Activated CD8-positive, alpha-beta memory T cell treated with anti-CD3 and anti-CD28 coated beads for 1 hour (primary cell): Measurements from ENCODE around the gene GRID1.

ENCODE experiments used
- DNase-seq, 2 donors: peaks; one replicate each; pipeline ENCODE4 v3.0.0-alpha.2; 2020; ENCODE audit warnings: low read depth in 1 of 2; ENCODE audit errors: extremely low read depth in 1 of 2

The GRID1 gene

DNA sequence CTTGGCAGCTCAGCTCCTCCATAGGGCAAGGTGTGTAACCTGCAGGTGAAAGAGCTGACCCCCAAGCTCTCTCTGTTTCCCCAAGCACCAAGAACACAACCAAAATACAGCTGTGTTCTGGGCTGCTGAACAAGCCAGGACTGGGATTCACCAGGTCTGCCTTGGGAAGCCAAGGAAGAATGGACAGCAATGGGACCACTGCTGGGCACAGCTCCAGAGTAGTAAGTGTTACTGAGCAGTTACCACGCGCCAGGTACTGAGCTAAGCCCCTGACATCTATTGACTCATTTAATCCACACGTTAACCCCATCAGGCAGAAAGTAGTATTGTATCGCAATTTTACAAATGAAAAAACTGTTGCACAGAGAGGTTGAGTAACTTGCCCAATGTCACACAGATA lies 168.3 kb downstream of the GRID1 start:
- no peak for DNase-seq

- DNase-seq = no peak
Observed at GRCh38 chr10:86197166-86197790, 169.3 kb downstream of the GRID1 start.

- DNase-seq = no peak
Observed at GRCh38 chr10:86195521-86196157, 171.0 kb downstream of the GRID1 start.

DNA sequence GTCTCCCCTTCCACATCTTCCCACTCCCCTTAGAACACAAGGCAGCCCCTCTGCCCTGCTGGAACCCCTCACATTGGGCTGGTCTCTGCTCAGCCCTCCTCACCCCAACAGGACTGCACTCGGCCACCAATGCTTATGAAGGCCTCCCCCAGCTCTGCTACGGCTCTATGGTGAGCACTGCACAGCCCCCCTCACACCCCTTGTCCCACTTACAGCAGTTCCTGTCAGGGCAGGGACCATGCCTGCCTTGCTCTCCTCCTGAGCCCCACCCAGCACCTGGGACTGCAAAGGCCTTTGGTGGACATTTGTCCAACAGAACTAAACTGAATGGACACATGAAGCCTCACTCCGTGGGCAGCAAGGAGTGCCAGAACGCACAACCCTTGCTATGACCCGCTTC lies 171.9 kb downstream of the GRID1 start:
- no peak for DNase-seq

- no peak for DNase-seq
Observed at GRCh38 chr10:86193841-86194240, 172.8 kb downstream of the GRID1 start.

GRCh38 chr10:86192691-86193090 lies 173.9 kb downstream of the GRID1 start:
- no peak for DNase-seq

DNA sequence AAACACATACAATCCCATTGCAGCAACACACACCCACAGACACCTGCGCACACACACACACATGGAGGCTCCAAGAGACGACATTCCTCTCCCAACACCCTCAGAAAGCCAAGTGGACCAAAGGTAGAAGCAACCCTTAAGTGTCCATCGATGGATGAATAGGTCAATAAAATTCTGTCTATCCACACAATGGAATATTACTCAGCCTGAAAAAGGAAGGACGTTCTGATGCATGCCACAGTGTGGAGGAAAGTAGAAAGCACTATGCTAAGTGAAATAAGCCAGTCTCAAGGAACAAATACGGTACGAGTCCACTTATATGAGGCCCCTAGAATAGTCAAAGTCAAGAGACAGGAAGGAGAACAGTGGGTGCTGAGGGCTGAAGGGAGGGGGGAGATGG lies 174.4 kb downstream of the GRID1 start:
- DNase-seq = no peak

GRCh38 chr10:86191686-86192085 lies 174.9 kb downstream of the GRID1 start:
- no peak for DNase-seq

GRCh38 chr10:86191166-86191565 lies 175.4 kb downstream of the GRID1 start:
- DNase-seq = no peak

DNA sequence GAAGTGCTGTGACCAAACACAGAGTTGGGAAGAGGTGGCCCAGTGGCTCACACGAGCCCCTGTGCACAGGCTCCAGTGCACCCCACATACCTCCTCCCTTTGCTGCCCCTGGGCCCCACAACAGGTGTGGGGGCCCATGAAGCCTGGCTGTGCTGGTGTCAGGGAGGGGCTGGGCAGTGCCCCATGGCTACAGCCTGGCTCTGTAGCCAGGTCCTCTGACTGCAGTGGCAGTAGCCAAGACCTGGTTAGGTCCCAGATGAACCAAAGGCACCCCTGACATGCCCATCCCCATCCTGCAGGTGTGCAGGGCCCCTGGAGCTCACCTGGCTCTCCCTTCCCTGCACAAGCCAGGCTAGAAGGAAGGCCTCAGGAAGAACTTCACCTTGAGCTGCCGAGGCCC lies 176.3 kb downstream of the GRID1 start:
- DNase-seq = no peak

DNA sequence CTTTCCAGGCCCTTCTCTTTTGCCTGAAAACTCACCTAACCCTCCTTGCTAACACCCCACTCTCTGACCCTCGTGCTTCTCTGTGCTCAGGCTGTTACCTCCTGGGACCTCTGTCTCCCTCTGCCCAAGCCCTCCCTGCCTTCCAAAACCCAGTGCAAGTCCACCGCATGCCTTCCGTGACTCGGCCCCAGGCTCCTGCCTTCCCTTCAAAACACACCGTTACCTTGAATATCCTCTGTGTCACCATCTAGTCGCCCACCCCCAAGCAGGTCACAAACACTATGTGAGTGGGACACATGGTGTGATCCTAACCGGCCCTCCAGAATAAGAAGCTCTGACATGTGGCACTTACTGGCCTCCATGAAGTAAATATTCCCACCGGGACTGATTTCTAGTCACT lies 176.7 kb downstream of the GRID1 start:
- DNase-seq = no peak

DNA sequence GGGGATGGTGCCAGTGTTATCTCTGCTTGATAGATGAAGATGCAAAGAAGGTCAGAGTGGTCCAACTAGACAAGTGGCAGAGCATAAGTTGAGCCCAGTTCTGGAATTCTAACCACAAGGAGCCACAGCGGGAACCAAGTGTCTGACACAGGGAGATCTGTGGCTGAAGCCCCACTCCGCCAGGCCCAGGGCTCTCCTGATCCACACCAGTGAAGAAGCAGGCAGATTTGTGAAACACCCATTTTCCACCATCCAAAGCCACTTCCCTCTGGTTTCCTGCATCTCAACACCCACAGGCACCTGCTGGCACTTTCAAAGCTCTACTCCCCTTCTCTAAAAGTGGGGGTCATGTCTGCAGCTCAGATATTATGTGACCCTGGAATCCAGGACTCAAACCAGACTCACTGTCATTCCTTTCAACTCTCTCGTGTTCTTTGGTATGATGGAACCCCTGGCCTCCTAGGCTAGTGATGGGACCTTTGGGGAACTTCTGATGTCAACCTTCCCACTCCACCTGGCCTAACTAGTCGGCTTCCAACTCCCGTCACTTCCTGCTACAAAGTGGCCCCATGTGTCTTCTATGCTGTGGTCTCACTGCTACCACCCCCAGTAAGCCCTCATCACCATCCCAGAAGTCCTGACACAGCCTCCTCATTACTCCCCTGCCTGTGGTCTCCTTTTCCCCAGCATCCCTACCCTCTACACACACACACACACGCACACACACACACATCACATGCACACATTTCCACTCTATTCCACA lies 177.6 kb downstream of the GRID1 start:
- DNase-seq = no peak

DNA sequence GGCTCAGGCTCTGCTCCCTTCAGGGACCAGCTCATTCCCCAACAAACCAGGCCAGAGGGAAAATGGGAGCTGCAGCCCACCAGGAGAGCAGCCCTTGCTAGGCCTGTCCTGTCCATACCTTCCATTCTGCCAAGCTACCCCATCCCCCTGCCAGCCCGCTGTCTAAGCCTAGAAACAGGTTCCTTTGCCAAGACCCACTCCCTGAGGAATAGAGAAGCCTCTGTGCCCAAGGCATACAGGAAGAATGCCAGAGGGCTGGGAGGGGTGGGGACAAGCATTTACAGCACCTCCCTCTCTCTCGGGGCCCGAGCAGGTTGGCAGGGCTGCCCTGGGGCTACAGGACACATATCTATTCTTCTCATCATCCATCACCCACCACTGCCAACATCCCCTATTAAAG lies 178.3 kb downstream of the GRID1 start:
- DNase-seq = no peak

DNA sequence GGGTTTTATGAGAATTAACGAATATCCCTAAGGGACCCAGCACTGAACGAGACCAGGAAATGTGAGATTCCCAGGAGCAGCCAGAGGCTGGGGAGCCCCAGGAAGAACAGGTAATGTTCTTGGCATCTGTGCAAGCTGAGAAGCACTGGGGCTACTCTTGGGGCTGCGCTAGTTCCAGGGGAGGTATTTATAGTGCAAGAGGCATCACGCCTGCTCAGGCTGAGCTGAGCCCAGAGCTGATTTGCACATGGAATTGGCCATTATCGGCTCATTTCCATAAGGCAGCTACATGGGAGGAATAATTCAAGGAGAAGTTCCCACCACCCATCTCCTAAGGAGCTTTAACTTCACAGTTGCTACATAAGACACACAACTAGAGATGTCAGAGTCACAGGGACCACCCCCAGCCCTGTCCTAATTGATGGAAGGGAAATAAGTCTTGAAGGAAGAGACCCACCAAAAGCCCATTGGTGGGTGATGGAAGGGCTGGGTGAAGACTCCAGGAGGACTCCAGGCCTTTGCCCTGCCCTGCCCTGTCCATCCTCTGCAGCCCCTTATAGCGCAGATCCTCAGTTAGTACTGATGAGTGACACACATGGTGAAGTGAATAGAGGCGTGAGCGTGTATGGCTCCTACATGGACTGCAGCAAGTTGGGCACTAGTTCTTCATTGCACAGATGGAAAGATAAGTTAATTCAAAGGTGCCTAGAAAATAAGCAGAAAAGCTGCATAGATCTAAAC lies 178.9 kb downstream of the GRID1 start:
- DNase-seq = no peak

GRCh38 chr10:86186633-86187032 lies 180.0 kb downstream of the GRID1 start:
- no peak for DNase-seq

DNA sequence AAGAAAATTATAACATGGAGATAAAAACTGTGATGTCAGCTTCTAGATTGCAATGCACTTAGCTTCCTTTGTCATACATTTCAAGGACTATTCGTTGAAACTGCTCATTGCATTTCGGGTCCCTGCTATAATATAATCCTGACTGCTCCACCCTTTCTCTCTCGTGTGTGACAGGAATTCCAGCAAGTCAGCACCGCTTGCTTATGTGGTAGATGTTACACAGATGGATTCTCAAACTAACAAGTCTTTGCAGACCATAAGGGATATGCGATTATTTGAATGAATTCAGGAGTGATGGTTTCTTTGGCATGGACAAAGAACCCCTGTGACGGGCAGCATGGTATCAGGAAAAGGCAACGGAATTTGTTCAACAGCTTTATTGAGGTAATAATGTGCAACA lies 184.0 kb downstream of the GRID1 start:
- no peak for DNase-seq

- no peak for DNase-seq
Observed at GRCh38 chr10:86182150-86182549, 184.4 kb downstream of the GRID1 start.

DNA sequence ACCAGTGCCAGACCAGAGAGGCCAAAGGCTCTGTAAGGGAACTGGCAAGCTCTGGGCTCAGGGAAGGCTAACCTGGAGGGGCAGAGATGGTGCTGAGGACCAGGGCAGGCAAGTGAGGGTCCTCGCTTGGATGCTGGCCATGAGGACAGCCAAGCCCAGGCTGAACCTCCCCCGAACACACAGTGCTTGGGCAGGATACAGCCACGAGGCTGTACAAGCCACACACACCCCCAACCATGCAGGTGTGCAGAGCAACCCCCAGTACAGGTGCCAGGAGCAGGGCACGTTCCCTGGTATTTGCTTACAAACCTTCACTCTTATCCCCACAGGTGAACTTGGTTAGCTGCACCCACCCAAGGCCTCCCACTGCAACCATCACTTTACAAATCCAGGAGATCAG lies 185.7 kb downstream of the GRID1 start:
- no peak for DNase-seq

DNA sequence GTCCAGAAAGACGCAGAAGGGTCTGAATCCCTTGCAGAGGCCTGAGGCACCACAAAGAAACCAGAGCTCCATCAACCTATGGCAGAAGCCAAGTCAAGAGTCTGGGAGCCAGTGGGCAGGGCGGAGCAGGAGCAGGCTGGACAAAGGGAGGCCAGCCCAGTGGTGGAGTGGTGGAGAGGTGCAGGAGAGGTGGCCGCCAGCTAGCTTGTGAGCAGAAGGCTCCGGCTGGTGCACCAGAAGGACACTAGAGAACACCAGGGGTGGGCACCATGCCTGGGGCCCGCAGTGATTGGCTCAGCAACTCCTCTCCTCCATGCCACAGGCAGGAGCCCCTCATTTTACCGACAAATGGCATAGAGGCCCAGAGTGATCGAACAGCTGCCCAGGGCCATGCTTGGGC lies 186.6 kb downstream of the GRID1 start:
- no peak for DNase-seq

DNA sequence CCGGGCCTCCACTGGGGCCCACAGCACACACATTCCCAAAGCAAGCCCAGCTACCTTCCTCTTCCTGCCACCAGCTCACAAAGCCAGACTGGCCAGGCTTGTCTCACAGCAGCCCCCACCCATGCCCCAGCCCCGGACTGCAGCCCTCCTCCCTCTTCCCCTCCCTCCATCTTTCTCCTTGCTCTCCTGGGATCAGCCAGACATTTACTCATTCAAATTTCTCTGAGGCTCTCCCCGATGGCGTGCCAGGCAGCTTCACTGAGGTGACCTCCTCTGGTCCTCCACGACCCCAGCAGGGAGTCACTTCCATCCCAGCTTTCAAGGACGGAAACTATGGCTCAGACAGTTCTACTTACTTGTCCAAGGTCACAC lies 187.5 kb downstream of the GRID1 start:
- DNase-seq = no peak

DNA sequence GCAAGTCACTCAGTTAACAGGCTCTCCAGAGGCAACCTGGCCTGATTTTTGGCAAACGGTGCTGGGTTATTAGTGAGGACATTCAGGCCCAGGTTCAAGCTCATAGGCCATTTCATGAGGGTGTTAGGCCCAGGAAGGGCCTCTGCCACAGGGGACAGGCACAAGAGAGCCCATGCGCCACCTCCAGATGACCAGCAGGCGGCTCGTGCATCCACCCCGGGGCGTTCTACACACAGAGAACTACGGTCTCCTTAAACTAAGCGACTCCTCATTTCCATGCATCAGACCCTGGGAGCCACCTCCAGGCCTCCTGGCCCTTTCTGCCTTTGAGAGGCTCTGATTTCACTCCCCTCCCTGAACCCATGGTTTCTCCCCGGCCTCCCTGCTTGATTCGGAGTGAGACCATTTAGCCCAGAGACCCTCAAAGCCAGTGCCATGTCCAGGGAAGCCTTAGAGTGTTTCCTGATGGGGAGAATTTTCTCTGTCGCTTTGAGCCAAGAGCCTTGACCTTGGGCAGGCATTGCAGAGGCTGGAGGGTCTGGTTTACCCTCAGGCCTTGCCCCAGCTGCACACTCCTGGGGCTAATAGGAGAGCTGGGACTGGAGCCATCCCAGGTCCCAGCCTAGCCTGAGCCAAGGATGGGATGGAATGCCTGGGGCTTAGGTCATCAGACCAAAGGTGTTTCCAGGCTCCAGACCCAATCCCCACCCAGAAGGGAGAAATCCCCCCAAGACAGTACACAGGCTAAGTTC lies 188.0 kb downstream of the GRID1 start:
- no peak for DNase-seq
